ENCODE results near the gene SIN3A.

DNA sequence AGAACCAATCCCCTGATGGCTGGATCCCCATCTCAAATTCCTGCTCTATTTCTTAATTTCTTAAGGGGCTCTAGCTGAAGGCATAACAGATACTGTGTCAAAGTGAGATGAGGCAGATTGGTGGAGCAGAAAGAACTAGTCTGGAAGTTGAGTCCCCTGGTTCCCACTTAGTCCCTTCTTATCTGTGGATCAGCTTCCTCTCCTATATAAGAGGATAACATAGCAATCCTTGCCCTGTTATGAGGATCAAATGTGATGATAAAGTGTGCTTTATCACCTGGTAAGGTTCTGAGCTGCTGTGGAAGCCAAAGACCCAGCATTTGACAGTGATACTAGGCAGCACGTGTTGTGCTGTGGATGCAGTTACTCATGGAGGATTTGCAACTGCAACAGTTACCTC is 8.1 kb upstream of the SIN3A start:
- TF ChIP-seq, protein P1, sequence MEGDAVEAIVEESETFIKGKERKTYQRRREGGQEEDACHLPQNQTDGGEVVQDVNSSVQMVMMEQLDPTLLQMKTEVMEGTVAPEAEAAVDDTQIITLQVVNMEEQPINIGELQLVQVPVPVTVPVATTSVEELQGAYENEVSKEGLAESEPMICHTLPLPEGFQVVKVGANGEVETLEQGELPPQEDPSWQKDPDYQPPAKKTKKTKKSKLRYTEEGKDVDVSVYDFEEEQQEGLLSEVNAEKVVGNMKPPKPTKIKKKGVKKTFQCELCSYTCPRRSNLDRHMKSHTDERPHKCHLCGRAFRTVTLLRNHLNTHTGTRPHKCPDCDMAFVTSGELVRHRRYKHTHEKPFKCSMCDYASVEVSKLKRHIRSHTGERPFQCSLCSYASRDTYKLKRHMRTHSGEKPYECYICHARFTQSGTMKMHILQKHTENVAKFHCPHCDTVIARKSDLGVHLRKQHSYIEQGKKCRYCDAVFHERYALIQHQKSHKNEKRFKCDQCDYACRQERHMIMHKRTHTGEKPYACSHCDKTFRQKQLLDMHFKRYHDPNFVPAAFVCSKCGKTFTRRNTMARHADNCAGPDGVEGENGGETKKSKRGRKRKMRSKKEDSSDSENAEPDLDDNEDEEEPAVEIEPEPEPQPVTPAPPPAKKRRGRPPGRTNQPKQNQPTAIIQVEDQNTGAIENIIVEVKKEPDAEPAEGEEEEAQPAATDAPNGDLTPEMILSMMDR (IDR thresholded peaks at IDR 0.05) = no peak
- no peak for TF ChIP-seq POLR2A (IDR thresholded peaks at IDR 0.05)

Data from Peyer's patch (tissue), 4 donors.